NB4 (cell line): ENCODE data around the gene ZNF236.

Experiments
- DNase-seq: peaks from one replicate; pipeline ENCODE4 v3.0.0; 2010; ENCODE audit warnings: low read depth
- H3K4me3 ChIP-seq: one replicate; pipeline ENCODE4 v1.5.1; 2011; ENCODE audit warnings: mild to moderate bottlenecking, low read depth, low read length, moderate library complexity
- MAX ChIP-seq: IDR thresholded peaks from 2 replicates; pipeline ENCODE4 v1.6.1; 2011; ENCODE audit warnings: low read depth, low read length
- MYC ChIP-seq: IDR thresholded peaks from 2 replicates; pipeline ENCODE4 v1.6.1; 2011; ENCODE audit warnings: low read depth, low read length
- POLR2A ChIP-seq: IDR thresholded peaks from 2 replicates; pipeline ENCODE4 v1.6.1; 2011; ENCODE audit warnings: mild to moderate bottlenecking; ENCODE audit not compliant: insufficient read length; ENCODE audit errors: extremely low read depth
- TF ChIP-seq, protein P1 (sequence below): IDR thresholded peaks from one replicate; pipeline ENCODE4 v1.5.1; 2012; ENCODE audit warnings: low read depth, low read length

Gene ZNF236

GRCh38 chr18:76980663-76981395, 158.5 kb downstream of the ZNF236 start:
- no peak for TF ChIP-seq POLR2A
- TF ChIP-seq MYC: no peak
- no peak for TF ChIP-seq MAX
- TF ChIP-seq, protein P1, sequence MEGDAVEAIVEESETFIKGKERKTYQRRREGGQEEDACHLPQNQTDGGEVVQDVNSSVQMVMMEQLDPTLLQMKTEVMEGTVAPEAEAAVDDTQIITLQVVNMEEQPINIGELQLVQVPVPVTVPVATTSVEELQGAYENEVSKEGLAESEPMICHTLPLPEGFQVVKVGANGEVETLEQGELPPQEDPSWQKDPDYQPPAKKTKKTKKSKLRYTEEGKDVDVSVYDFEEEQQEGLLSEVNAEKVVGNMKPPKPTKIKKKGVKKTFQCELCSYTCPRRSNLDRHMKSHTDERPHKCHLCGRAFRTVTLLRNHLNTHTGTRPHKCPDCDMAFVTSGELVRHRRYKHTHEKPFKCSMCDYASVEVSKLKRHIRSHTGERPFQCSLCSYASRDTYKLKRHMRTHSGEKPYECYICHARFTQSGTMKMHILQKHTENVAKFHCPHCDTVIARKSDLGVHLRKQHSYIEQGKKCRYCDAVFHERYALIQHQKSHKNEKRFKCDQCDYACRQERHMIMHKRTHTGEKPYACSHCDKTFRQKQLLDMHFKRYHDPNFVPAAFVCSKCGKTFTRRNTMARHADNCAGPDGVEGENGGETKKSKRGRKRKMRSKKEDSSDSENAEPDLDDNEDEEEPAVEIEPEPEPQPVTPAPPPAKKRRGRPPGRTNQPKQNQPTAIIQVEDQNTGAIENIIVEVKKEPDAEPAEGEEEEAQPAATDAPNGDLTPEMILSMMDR: no peak
- H3K4me3 ChIP-seq: no peak overlapping the region
- no peak for DNase-seq

DNA sequence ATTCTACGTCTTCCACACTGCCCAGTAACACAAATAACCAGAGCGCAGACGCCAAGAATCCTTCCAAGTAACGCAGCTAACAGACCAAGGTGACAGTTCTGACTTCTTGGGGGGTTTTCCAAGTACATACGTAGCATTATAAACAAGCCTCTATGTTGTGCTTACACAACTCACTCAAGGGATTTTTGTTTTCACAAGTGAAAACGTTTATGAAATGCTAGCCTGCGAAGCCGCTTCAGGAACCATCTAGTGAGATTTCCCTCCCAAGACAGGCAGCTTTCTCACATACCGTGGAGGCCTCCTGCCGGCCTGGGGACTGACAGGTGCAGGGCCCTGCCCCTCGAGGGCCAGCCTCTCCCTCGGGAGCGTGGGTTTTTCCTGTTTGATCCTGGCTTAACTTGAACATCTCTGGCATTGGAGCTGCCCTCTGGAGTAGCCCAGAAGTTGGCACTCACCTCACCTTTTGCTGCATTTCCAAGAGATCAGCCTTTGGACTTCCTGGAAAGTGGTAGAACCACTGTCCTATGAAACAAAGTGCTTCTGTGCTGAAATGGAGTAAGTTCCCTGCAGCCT, 159.1 kb downstream of the ZNF236 start:
- H3K4me3 ChIP-seq: no peak overlapping the region
- TF ChIP-seq MYC: no peak
- TF ChIP-seq POLR2A: no peak
- TF ChIP-seq MAX: no peak
- TF ChIP-seq, protein P1: no peak
- no peak for DNase-seq

DNA sequence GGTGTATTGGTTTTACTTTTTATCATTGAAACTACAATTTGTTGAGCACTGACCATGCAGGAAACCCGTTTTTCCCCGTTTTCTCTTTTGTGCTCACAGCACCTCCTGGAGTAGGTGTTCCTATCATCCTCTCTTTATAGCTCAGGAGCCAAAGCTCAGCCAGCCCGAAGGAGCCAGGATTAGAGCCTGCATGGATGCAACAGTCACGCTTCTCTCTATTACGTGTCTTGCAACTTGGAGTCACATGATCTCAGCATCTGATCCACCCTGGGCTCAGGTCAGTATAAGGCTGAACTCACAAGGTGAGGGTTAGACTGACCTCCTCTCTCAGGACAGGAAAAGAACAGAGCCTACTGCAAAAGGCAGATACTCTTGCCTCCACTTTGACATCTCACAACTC, 159.7 kb downstream of the ZNF236 start:
- no peak for DNase-seq
- TF ChIP-seq MYC: no peak
- no peak for TF ChIP-seq MAX
- TF ChIP-seq, protein P1: no peak
- no peak for TF ChIP-seq POLR2A
- H3K4me3 ChIP-seq: no peak overlapping the region

DNA sequence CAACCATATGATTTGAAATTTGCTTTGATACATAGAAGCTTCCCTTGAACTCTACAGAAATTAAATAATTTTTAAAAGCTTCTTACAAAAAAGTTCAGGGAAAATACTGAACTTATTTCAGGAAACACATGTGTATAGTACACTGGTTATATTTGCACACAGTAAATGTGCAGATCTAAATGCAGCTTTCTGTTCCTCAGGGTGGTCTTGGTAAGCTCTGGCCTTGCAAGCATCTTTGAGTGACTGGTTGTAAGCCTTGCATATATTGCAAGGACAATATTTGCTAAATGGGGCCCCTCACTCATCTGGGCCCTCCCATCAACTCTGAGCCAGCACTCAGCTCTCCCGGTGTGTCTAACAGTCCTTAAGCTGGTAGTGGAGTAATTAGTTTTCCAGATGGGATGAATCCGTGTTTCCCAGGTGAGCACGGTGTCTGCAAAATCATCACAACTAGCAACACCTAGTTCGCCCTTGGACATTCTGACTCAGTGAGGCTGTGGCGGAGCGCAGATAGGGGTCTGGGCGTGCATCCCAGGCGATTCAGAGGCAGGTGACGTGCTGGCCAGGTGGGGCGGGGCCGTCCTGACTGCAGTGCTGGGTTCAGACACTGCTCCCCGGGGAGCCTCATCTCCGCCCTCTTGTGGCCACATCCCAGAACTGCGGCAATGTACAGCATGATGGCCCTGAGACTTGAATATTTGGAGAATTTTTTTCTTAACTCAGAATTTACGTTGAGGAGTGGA, 160.7 kb downstream of the ZNF236 start:
- TF ChIP-seq POLR2A (no peak), MAX (0 out of 2 replicates have a peak, but pooled peaks have one; percentile 18)
- TF ChIP-seq, protein P1: peak; percentile 88
- H3K4me3 ChIP-seq: no peak overlapping the region
- DNase-seq: peak; percentile 73

- no peak for DNase-seq
- no peak overlapping the region for H3K4me3 ChIP-seq
- TF ChIP-seq, protein P1: no peak
- no peak for TF ChIP-seq MAX
- TF ChIP-seq POLR2A: no peak
- no peak for TF ChIP-seq MYC
Observed at GRCh38 chr18:76983613-76984051, 161.3 kb downstream of the ZNF236 start.
